Neural cell (in vitro differentiated cells): ENCODE measurements around the gene ANKRD55.

Experiments used
- CTCF ChIP-seq: fragments of 450-650 bp; IDR thresholded peaks from 2 replicates; pipeline ENCODE4 v1.5.1; 2014; ENCODE audit warnings: antibody characterized with exemption, mild to moderate bottlenecking, moderate library complexity; ENCODE audit not compliant: poor library complexity, severe bottlenecking
- EP300 ChIP-seq: fragments of 450-650 bp; conservative IDR thresholded peaks from 2 replicates; pipeline ENCODE4 v1.6.1; 2014; ENCODE audit warnings: antibody characterized with exemption, mild to moderate bottlenecking, moderate library complexity; ENCODE audit not compliant: poor library complexity, severe bottlenecking
- EZH2 ChIP-seq: fragments of 200-600, 300-800 bp; shearing (Covaris generic), sonication (generic); IDR thresholded peaks from 2 replicates; pipeline ENCODE4 v1.6.1; 2014; ENCODE audit warnings: antibody characterized with exemption, low read length, borderline replicate concordance, mild to moderate bottlenecking; ENCODE audit not compliant: insufficient read depth, poor library complexity, severe bottlenecking
- RAD21 ChIP-seq: fragments of 450-650 bp; conservative IDR thresholded peaks from 2 replicates; pipeline ENCODE4 v1.6.1; 2014; ENCODE audit warnings: antibody characterized with exemption, mild to moderate bottlenecking, moderate library complexity
- SMC3 ChIP-seq: fragments of 450-650 bp; conservative IDR thresholded peaks from 2 replicates; pipeline ENCODE4 v1.6.1; 2014; ENCODE audit warnings: antibody characterized with exemption, mild to moderate bottlenecking, moderate library complexity; ENCODE audit not compliant: poor library complexity
- TAF1 ChIP-seq: IDR thresholded peaks from 2 replicates; pipeline ENCODE4 v1.6.1; 2012; ENCODE audit warnings: low read depth

DNA sequence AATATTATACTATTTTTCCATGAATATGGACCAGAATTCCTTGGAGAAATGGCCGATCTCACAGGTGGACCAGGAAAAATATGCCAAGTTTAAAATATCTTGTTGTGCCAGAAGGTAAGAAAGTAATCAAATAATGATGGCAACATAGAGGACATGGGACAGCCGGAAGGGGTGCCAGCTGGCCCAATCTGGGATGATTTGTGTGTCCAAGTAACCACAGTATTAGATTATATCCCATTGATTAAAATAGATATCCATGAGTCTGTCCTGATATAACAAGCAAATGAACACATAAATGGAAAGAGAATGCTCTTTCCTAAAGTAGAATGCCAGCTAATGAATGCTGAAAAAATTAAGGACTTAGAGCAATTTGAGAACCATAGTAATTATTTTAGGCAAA, 39.6 kb upstream of the ANKRD55 start:
- TF ChIP-seq CTCF (no peak), SMC3 (no peak), EP300 (no peak), TAF1 (no peak), RAD21 (no peak), EZH2 (no peak)
